ENCODE data around the gene CATSPER1. TPM values are rescaled to one million over a fixed set of nuclear protein-coding genes. Genes with fewer than 3 reads are reported as not detected.

CATSPER1 gene
- total RNA-seq, 1 donor from 2014 or later: not detected

DNA sequence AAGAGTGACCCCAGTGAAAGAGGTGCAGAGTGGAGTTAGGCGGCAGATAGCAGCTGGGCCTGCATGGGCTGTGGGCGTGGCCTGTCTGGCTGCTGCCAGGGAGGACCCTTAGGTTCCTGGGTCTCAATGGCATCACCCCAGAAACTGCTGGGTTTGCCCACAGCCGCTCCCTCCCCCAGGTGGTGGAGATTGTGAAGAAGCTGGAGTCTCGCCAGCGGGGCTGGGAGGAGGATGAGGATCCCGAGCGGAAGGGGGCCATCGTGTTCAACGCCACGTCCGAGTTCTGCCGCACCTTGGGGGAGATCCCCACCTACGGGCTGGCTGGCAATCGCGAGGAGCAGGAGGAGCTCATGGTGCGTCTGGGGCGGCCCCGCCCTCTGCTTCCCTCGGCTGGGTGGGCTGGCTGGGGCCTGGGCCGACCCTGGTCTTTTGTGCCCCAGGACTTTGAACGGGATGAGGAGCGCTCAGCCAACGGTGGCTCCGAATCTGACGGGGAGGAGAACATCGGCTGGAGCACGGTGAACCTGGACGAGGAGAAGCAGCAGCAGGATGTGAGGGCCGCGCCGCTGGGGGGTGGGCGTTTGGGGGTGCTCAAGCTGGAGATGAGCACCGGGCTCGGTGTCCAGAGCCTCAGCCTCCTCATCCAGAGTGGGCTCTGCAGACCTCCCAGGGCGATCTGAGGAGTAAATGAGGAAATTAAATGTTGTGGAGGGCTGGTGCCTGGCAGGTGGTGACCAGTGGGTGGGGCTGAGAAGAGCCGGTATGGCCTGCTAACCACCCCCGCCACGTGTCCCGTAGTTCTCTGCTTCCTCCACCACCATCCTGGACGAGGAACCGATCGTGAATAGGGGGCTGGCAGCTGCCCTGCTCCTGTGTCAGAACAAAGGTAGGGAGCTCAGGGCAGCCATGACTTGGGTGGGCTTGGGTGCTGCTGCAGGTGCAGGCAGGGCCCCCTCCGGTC is 49.8 kb downstream of the CATSPER1 start:
- ATAC-seq: no peak
- DNase-seq (ENCODE audit: low spot score): no peak

- DNase-seq (ENCODE audit: low spot score) (no peak), ATAC-seq (no peak)
Measured at GRCh38 chr11:65975771-65976170, 50.5 kb downstream of the CATSPER1 start.

- ATAC-seq (no peak), DNase-seq (ENCODE audit: low spot score) (no peak)
Measured at GRCh38 chr11:65973439-65974110, 52.7 kb downstream of the CATSPER1 start.

DNA sequence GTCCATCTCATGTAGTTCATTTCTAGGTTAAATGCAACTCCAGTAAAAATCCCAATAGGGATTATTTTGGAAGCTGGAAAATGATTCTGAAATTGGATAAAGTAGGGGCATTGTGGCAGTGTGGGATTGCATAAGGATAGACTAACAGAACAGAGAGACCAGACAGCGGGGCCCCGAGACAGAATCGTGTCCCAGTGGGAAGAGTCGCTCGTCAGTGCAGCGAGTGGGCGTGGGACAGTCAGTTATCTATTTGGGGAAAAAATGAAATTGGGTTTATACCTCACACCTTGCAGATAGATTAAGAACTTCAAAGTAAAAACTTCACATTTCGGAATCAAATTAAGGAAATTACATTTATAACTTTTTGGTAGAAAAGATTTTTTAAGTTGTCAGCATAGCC is 54.2 kb downstream of the CATSPER1 start:
- ATAC-seq: no peak
- DNase-seq (ENCODE audit: low spot score): no peak

- ATAC-seq (peak; percentile 23), DNase-seq (ENCODE audit: low spot score) (no peak)
Measured at GRCh38 chr11:65968600-65969482, 57.4 kb downstream of the CATSPER1 start.

DNA sequence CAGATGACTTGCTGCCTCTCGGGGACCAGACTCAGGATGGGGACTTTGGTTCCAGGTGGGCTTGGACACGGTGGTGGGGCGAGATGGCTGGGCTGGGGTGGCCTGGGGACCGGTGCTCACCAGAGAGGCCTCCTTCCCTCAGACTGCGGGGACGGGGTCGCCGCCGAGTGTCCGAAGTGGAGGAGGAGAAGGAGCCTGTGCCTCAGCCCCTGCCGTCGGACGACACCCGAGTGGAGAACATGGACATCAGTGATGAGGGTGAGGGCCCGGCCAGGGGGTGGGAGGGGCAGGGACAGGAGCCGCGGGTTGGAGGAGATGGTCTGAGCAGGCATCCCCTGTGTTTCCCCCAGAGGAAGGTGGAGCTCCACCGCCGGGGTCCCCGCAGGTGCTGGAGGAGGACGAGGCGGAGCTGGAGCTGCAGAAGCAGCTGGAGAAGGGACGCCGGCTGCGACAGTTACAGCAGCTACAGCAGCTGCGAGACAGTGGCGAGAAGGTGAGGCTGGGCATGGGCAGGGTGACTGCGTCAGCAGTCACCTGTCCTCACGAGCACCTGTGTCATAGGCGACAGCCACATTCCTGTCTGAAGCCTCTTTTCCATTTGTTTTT is 58.8 kb downstream of the CATSPER1 start:
- DNase-seq (ENCODE audit: low spot score) (no peak), ATAC-seq (no peak)

Other genes with a start within 250 kb of the CATSPER1 start
- gene AP5B1, start 245.5 kb downstream of the CATSPER1 start, total RNA-seq: 13.4 TPM
- 0.23 TPM for gene OVOL1, start 239.4 kb downstream of the CATSPER1 start, total RNA-seq
- gene SNX32, start 192.5 kb downstream of the CATSPER1 start, total RNA-seq: not detected
- gene CFL1, start 168.3 kb downstream of the CATSPER1 start, total RNA-seq: 240 TPM
- gene MUS81, start 166.0 kb downstream of the CATSPER1 start, total RNA-seq: 14.3 TPM
- gene EFEMP2, start 153.7 kb downstream of the CATSPER1 start, total RNA-seq: 6.0 TPM
- 0.63 TPM for gene CTSW, start 146.6 kb downstream of the CATSPER1 start, total RNA-seq
- gene FIBP, start 138.0 kb downstream of the CATSPER1 start, total RNA-seq: 20.3 TPM
- 7.9 TPM for gene CCDC85B, start 135.8 kb downstream of the CATSPER1 start, total RNA-seq
- 0.53 TPM for gene FOSL1, start 126.1 kb downstream of the CATSPER1 start, total RNA-seq
- 13.6 TPM for gene C11orf68, start 107.4 kb downstream of the CATSPER1 start, total RNA-seq
- gene DRAP1, start 107.1 kb downstream of the CATSPER1 start, total RNA-seq: 31.0 TPM
- gene TSGA10IP, start 81.0 kb downstream of the CATSPER1 start, total RNA-seq: not detected
- gene SART1, start 64.7 kb downstream of the CATSPER1 start, total RNA-seq: 14.6 TPM
- gene EIF1AD, start 24.3 kb downstream of the CATSPER1 start, total RNA-seq: 12.7 TPM
- 67.3 TPM for gene BANF1, start 24.0 kb downstream of the CATSPER1 start, total RNA-seq
- gene CST6, start 14.5 kb downstream of the CATSPER1 start, total RNA-seq: not detected
- gene GAL3ST3, start 22.7 kb upstream of the CATSPER1 start, total RNA-seq: not detected
- gene SF3B2, start 25.9 kb upstream of the CATSPER1 start, total RNA-seq: 79.6 TPM
- gene PACS1, start 43.8 kb upstream of the CATSPER1 start, total RNA-seq: 5.8 TPM
- gene KLC2, start 231.2 kb upstream of the CATSPER1 start, total RNA-seq: 5.6 TPM
- 58.0 TPM for gene RAB1B, start 242.2 kb upstream of the CATSPER1 start, total RNA-seq